Measurements from ENCODE around the gene MAN2A1.

DNA sequence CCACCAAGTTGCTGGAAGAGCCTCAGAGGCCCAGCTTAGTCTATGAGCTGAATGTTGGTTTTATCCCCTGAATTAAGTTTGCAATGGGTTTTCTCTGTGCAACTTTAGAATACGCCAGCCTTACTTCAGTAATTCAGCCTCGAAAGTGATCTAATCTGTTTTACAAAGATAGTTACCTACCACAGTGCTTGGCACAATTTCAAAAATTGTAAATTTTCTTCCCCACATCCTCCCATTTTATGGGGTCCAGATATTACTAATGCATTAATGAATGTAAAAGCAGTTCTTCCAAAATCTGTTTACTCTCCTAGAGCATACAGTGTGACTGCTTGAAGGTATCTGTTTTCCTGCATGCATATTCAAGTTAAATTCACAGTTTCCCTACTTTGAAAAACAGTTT lies 172.6 kb downstream of the MAN2A1 start:
- TF ChIP-seq, protein P1, sequence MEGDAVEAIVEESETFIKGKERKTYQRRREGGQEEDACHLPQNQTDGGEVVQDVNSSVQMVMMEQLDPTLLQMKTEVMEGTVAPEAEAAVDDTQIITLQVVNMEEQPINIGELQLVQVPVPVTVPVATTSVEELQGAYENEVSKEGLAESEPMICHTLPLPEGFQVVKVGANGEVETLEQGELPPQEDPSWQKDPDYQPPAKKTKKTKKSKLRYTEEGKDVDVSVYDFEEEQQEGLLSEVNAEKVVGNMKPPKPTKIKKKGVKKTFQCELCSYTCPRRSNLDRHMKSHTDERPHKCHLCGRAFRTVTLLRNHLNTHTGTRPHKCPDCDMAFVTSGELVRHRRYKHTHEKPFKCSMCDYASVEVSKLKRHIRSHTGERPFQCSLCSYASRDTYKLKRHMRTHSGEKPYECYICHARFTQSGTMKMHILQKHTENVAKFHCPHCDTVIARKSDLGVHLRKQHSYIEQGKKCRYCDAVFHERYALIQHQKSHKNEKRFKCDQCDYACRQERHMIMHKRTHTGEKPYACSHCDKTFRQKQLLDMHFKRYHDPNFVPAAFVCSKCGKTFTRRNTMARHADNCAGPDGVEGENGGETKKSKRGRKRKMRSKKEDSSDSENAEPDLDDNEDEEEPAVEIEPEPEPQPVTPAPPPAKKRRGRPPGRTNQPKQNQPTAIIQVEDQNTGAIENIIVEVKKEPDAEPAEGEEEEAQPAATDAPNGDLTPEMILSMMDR (conservative IDR thresholded peaks at IDR 0.05; ENCODE audit: low read length), result no peak
- no peak for TF ChIP-seq EZH2phosphoT487 (IDR thresholded peaks at IDR 0.05; ENCODE audit: borderline replicate concordance, low read depth, low read length)
